SK-N-SH (cell line): ENCODE measurements around the gene EAF2.

Source experiments
- CTCF ChIP-seq: fragments of 200-600 bp; sonication (generic); IDR thresholded peaks from 2 replicates; pipeline ENCODE4 v1.6.1; 2017; ENCODE audit warnings: antibody characterized with exemption, mild to moderate bottlenecking, moderate library complexity
- EZH2phosphoT487 ChIP-seq: fragments of 200-600 bp; sonication (generic); IDR thresholded peaks from 2 replicates; pipeline ENCODE4 v1.6.1; 2017; ENCODE audit warnings: low read depth, mixed run types, mild to moderate bottlenecking, antibody characterized with exemption, moderate library complexity, borderline replicate concordance
- GABPA ChIP-seq: IDR thresholded peaks from 2 replicates; pipeline ENCODE4 v1.4.0; 2012; ENCODE audit warnings: low read depth, mild to moderate bottlenecking
- MAX ChIP-seq: IDR thresholded peaks from 2 replicates; pipeline ENCODE4 v1.4.0; 2012; ENCODE audit warnings: low read depth
- MXI1 ChIP-seq: IDR thresholded peaks from 2 replicates; pipeline ENCODE4 v1.6.1; 2012; ENCODE audit warnings: mild to moderate bottlenecking, low read depth, low read length, improper control_type of control experiment
- NRF1 ChIP-seq: IDR thresholded peaks from 2 replicates; pipeline ENCODE4 v1.6.1; 2012; ENCODE audit warnings: low read depth, mild to moderate bottlenecking, low read length
- POLR2AphosphoS5 ChIP-seq: IDR thresholded peaks from 2 replicates; pipeline ENCODE4 v1.6.1; 2012; ENCODE audit warnings: low read depth, low read length
- RAD21 ChIP-seq: IDR thresholded peaks from 2 replicates; pipeline ENCODE4 v1.6.1; 2012; ENCODE audit warnings: mild to moderate bottlenecking, low read length
- REST ChIP-seq: IDR thresholded peaks from 2 replicates; pipeline ENCODE4 v1.6.1; 2012; ENCODE audit warnings: mild to moderate bottlenecking, low read depth, low read length, moderate library complexity
- SIN3A ChIP-seq: IDR thresholded peaks from 2 replicates; pipeline ENCODE4 v1.6.1; 2012; ENCODE audit warnings: low read depth, mild to moderate bottlenecking, low read length, moderate library complexity, borderline replicate concordance
- TAF1 ChIP-seq: IDR thresholded peaks from 2 replicates; pipeline ENCODE4 v1.6.1; 2012; ENCODE audit warnings: low read depth, mild to moderate bottlenecking, low read length, moderate library complexity, borderline replicate concordance
- TCF12 ChIP-seq: IDR thresholded peaks from 2 replicates; pipeline ENCODE4 v1.4.0; 2012
- USF1 ChIP-seq: IDR thresholded peaks from 2 replicates; pipeline ENCODE4 v1.4.0; 2012; ENCODE audit warnings: low read depth, borderline replicate concordance
- USF2 ChIP-seq: fragments of 150-350 bp; IDR thresholded peaks from 2 replicates; pipeline ENCODE4 v1.6.1; 2017; ENCODE audit warnings: antibody characterized with exemption, low read length, low read depth, borderline replicate concordance

GRCh38 chr3:121809249-121809648, 25.8 kb upstream of the EAF2 start:
- TF ChIP-seq GABPA, result no peak
- no peak for TF ChIP-seq RAD21
- no peak for TF ChIP-seq TAF1
- TF ChIP-seq MAX, result no peak
- TF ChIP-seq MXI1, result no peak
- TF ChIP-seq CTCF, result no peak
- no peak for TF ChIP-seq EZH2phosphoT487
- no peak for TF ChIP-seq TCF12
- TF ChIP-seq REST, result no peak
- TF ChIP-seq USF2, result no peak
- TF ChIP-seq USF1, result no peak
- no peak for TF ChIP-seq NRF1
- no peak for TF ChIP-seq POLR2AphosphoS5
- no peak for TF ChIP-seq SIN3A
